Urinary bladder (tissue), 4 donors: Measurements from ENCODE around the gene HSD17B1. TPM values are rescaled to one million over a fixed set of nuclear protein-coding genes. Genes with fewer than 3 reads are reported as not detected.

ENCODE experiments used
- DNase-seq: peaks from one replicate; pipeline ENCODE4 v3.0.0-alpha.2; 2015; ENCODE audit errors: extremely low spot score
- H3K27ac ChIP-seq: one replicate; pipeline ENCODE4 v1.5.1; 2013; ENCODE audit warnings: low read depth, mild to moderate bottlenecking, moderate library complexity
- H3K36me3 ChIP-seq: one replicate; pipeline ENCODE4 v1.6.1; 2013; ENCODE audit warnings: mild to moderate bottlenecking, moderate library complexity; ENCODE audit not compliant: insufficient read depth
- H3K4me1 ChIP-seq: one replicate; pipeline ENCODE4 v1.6.1; 2013; ENCODE audit warnings: mild to moderate bottlenecking, moderate library complexity; ENCODE audit not compliant: insufficient read depth
- H3K4me3 ChIP-seq: one replicate; pipeline ENCODE4 v1.5.1; 2013; ENCODE audit warnings: low read depth, low read length
- WGBS: extraction: QIAGEN DNeasy Blood & Tissue Kit; methylation state at CpG from one replicate; pipeline ENCODE4 v1.1.7; 2013; 5-methylcytosine and 5-hydroxymethylcytosine counted together
- polyA plus RNA-seq: library from polyadenylated mRNA; stranded (reverse); fragments of 200-250 nt; gene quantifications from one replicate; pipeline ENCODE4 v1.2.3, GENCODE V29; 2013
- total RNA-seq: library from RNA; depleted of rRNA; stranded (reverse); fragments of >200 nt; gene quantifications from one replicate; pipeline ENCODE4 v1.2.3, GENCODE V29; 2014
- donor health status: healthy with polysubstance abuse.
- donor health status: healthy.

Gene HSD17B1
- total and polyA plus RNA-seq, 2 donors, result 1.5 to 2.5 TPM

- Histone ChIP-seq H3K27ac (no peak overlapping the region), H3K36me3 (no peaks in the 10 kb centered on the region), H3K4me1 (no peaks in the 10 kb centered on the region), H3K4me3 (no peak overlapping the region)
- DNase-seq, result no peak
- 50% methylated on average over 2 of the region's 2 CpGs for WGBS
Observed at GRCh38 chr17:42598905-42599304, 46.2 kb downstream of the HSD17B1 start.

- no peak overlapping the region for H3K4me3 ChIP-seq
- no peak overlapping the region for H3K27ac ChIP-seq
- no peaks in the 10 kb centered on the region for H3K4me1 ChIP-seq
- no peaks in the 10 kb centered on the region for H3K36me3 ChIP-seq
- no peak for DNase-seq
- WGBS, result 90% methylated on average over 7 of the region's 7 CpGs
Observed at GRCh38 chr17:42603318-42603717, 50.6 kb downstream of the HSD17B1 start.

Other genes starting within 250 kb of the HSD17B1 start
- gene STAT3, start 164.5 kb upstream of the HSD17B1 start, total RNA-seq, result 96.4 TPM
- gene STAT3, start 164.5 kb upstream of the HSD17B1 start, polyA plus RNA-seq, result 143 TPM
- 296 TPM for gene CAVIN1, start 129.7 kb upstream of the HSD17B1 start, total RNA-seq
- 478 TPM for gene CAVIN1, start 129.7 kb upstream of the HSD17B1 start, polyA plus RNA-seq
- gene ATP6V0A1, start 94.0 kb upstream of the HSD17B1 start, total RNA-seq, result 72.1 TPM
- gene ATP6V0A1, start 94.0 kb upstream of the HSD17B1 start, polyA plus RNA-seq, result 36.5 TPM
- gene NAGLU, start 16.7 kb upstream of the HSD17B1 start, total RNA-seq, result 18.0 TPM
- 40.3 TPM for gene NAGLU, start 16.7 kb upstream of the HSD17B1 start, polyA plus RNA-seq
- gene COASY, start 9.2 kb downstream of the HSD17B1 start, total RNA-seq, result 8.8 TPM
- 43.7 TPM for gene COASY, start 9.2 kb downstream of the HSD17B1 start, polyA plus RNA-seq
- 17.1 TPM for gene MLX, start 14.2 kb downstream of the HSD17B1 start, total RNA-seq
- gene MLX, start 14.2 kb downstream of the HSD17B1 start, polyA plus RNA-seq, result 38.0 TPM
- 4.5 TPM for gene PSMC3IP, start 24.8 kb downstream of the HSD17B1 start, total RNA-seq
- gene PSMC3IP, start 24.8 kb downstream of the HSD17B1 start, polyA plus RNA-seq, result 7.9 TPM
- 49.9 TPM for gene RETREG3, start 56.5 kb downstream of the HSD17B1 start, total RNA-seq
- 21.2 TPM for gene RETREG3, start 56.5 kb downstream of the HSD17B1 start, polyA plus RNA-seq
- 15.2 TPM for gene TUBG1, start 56.8 kb downstream of the HSD17B1 start, total RNA-seq
- gene TUBG1, start 56.8 kb downstream of the HSD17B1 start, polyA plus RNA-seq, result 42.9 TPM
- 17.3 TPM for gene TUBG2, start 106.4 kb downstream of the HSD17B1 start, total RNA-seq
- 38.4 TPM for gene TUBG2, start 106.4 kb downstream of the HSD17B1 start, polyA plus RNA-seq
- gene PLEKHH3, start 124.1 kb downstream of the HSD17B1 start, total RNA-seq, result 15.7 TPM
- gene PLEKHH3, start 124.1 kb downstream of the HSD17B1 start, polyA plus RNA-seq, result 46.0 TPM
- 1.6 TPM for gene CCR10, start 128.9 kb downstream of the HSD17B1 start, total RNA-seq
- 3.6 TPM for gene CCR10, start 128.9 kb downstream of the HSD17B1 start, polyA plus RNA-seq
- 14.6 TPM for gene CNTNAP1, start 129.6 kb downstream of the HSD17B1 start, total RNA-seq
- 20.1 TPM for gene CNTNAP1, start 129.6 kb downstream of the HSD17B1 start, polyA plus RNA-seq
- 32.9 TPM for gene EZH1, start 192.1 kb downstream of the HSD17B1 start, total RNA-seq
- 40.4 TPM for gene EZH1, start 192.1 kb downstream of the HSD17B1 start, polyA plus RNA-seq
- gene RAMP2, start 208.3 kb downstream of the HSD17B1 start, total RNA-seq, result 16.0 TPM
- gene RAMP2, start 208.3 kb downstream of the HSD17B1 start, polyA plus RNA-seq, result 51.9 TPM
- gene VPS25, start 220.5 kb downstream of the HSD17B1 start, total RNA-seq, result 32.6 TPM
- 71.6 TPM for gene VPS25, start 220.5 kb downstream of the HSD17B1 start, polyA plus RNA-seq
- 0.26 TPM for gene WNK4, start 227.7 kb downstream of the HSD17B1 start, total RNA-seq
- gene WNK4, start 227.7 kb downstream of the HSD17B1 start, polyA plus RNA-seq, result 0.23 TPM
- 57.5 TPM for gene COA3, start 245.8 kb downstream of the HSD17B1 start, total RNA-seq
- 89.9 TPM for gene COA3, start 245.8 kb downstream of the HSD17B1 start, polyA plus RNA-seq
- 0.37 TPM for gene CNTD1, start 245.9 kb downstream of the HSD17B1 start, total RNA-seq
- gene CNTD1, start 245.9 kb downstream of the HSD17B1 start, polyA plus RNA-seq, result 0.71 TPM